Fibroblast of gingiva (primary cell): ENCODE measurements around the gene ZHX3.

ENCODE experiments used
- DNase-seq: peaks from one replicate; pipeline ENCODE4 v3.0.0-alpha.2; 2011; ENCODE audit warnings: low read depth

The ZHX3 gene, protein sequence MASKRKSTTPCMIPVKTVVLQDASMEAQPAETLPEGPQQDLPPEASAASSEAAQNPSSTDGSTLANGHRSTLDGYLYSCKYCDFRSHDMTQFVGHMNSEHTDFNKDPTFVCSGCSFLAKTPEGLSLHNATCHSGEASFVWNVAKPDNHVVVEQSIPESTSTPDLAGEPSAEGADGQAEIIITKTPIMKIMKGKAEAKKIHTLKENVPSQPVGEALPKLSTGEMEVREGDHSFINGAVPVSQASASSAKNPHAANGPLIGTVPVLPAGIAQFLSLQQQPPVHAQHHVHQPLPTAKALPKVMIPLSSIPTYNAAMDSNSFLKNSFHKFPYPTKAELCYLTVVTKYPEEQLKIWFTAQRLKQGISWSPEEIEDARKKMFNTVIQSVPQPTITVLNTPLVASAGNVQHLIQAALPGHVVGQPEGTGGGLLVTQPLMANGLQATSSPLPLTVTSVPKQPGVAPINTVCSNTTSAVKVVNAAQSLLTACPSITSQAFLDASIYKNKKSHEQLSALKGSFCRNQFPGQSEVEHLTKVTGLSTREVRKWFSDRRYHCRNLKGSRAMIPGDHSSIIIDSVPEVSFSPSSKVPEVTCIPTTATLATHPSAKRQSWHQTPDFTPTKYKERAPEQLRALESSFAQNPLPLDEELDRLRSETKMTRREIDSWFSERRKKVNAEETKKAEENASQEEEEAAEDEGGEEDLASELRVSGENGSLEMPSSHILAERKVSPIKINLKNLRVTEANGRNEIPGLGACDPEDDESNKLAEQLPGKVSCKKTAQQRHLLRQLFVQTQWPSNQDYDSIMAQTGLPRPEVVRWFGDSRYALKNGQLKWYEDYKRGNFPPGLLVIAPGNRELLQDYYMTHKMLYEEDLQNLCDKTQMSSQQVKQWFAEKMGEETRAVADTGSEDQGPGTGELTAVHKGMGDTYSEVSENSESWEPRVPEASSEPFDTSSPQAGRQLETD

DNA sequence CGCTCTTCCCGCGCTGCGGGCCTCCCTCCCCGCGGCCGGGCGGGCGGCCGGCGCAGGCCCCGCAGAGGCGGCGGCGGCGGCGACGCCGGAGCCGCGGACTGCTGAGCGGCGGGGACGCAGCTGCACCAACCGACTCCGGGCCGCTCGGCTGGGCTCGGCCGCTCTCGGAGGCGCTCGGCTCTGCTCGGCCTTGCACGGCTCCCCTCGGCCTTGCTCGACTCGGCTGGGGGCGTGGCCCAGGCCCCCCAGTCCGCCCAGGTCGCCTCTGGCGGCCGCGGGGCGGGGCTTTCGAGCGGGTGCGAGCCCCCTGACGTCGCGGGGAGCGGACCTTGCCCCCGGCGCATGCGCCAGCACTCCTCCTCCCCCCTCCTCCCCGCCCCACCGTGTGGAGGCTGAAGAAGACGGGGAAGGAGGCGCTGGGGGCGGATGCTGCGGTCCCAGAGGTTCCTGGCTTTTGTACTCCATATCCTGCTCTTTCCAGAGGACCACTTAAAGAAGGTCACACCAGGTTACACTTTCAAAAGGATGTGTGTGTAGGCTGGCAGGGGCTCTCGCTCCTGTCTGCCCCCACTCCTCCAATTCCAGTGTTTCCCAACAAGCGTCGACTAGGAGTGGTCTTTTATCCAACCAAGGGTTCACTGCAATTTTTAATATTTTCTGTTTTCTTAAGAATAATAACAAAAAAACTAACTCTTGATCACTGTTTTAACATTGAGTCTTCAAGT lies at the start of gene ZHX3:
TSS of gene ZHX3 (minus strand) at position 186 of the 725 bp plus-strand sequence. CDS start 112,815 bp downstream, outside the sequence.
- peak; percentile 97 for DNase-seq

DNA sequence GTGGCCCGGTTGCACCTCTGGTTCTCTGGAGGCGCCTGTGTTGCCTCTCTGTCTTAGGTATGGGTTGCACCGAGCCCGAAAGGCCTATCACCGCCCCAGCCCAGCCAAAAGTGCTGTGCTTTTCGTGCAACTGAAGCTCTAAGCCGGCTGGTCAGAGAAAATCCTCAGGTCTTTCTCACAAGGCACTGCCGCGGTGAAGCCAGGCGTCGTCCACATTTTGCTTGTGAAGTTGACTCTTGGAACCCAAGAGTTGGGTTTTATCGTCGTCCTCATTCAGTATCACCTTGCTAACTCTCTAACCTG lies 49.8 kb upstream of the ZHX3 start:
- DNase-seq = no peak

GRCh38 chr20:41366546-41367392 lies 49.2 kb upstream of the ZHX3 start, which contains the start of gene EMILIN3:
Gene EMILIN3 (minus strand): TSS chr20:41366818. CDS start chr20:41366634, 184 bp downstream.
- DNase-seq = no peak

- DNase-seq = no peak
Measured at GRCh38 chr20:41365777-41366545, 48.4 kb upstream of the ZHX3 start.

- DNase-seq = no peak
Measured at GRCh38 chr20:41364967-41365765, 47.6 kb upstream of the ZHX3 start.

DNA sequence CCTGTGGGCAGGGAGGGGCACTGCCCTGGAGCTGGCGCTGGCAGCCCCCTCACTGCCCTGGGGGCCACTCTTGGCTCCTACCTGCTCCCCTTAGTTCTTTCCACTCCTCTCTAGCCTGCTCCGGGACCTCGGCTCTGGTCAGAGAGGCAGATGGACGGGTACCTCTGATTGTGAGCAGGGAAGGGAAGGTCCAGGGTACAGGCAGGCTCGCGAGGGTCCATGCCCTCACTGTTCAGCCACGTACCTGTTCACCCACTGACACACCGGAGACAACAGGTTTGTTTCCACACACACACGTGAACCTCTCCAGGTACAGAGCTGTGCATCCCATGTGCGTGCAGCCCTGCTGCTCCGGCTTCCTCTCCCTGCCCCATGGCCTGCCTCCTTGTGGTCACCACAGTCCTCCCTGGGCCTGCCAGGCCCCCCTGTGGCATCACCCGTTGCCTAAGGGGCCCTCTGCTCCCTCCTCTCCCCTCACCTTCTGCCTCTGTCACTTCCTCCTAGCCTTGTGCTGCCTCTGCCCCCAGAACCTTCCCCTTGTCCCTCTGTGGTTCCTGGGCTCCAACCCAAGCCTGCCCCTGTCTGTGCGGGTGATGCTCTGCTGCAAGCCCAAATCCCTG lies 46.8 kb upstream of the ZHX3 start:
- no peak for DNase-seq

DNA sequence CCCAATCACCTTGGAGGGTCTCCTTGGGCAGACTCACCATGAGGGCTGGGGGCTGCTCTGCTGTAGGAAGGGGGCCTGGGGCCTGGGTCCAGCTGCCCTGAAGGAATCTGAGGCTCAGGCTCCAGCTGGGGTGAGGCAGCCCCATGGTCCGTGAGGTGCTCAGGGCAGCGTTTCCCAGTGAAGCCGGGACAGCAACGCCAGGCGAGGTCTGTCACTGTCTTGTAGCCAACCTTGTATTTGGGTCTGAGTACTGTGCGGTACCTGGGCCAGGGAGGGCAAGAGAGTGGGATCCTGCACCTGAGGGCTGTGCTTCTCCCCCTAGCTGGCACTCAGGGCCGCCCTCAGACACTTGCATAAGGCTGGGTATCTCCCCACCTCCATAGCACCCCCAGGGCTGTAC lies 46.1 kb upstream of the ZHX3 start:
- DNase-seq = no peak

GRCh38 chr20:41362748-41363140 lies 45.2 kb upstream of the ZHX3 start:
- no peak for DNase-seq

- no peak for DNase-seq
Measured at GRCh38 chr20:41361757-41362747, 44.5 kb upstream of the ZHX3 start.

- DNase-seq = no peak
Measured at GRCh38 chr20:41360831-41361756, 43.6 kb upstream of the ZHX3 start.

GRCh38 chr20:41359541-41360011 lies 42.0 kb upstream of the ZHX3 start:
- no peak for DNase-seq

DNA sequence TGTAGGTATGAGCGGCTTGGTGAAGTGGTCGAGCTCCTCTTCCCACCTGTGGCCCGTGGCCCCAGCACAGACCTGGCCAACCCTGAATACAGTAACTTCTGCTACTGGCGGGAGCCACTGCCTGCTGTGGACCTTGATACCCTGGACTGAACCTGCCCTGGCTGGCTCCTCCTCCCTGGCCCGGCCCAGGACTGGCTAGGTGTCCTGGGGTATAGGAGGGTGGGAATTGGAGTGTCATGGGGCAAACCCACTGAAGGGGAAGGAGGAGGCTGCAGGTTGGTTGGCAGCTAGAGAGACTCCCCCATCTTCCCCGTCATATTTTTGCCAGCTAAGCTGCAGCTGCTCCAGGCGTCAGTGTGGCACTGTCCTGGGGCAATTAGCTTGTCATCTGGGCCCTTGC lies 41.2 kb upstream of the ZHX3 start:
- no peak for DNase-seq

GRCh38 chr20:41358230-41358629 lies 40.7 kb upstream of the ZHX3 start:
- DNase-seq = no peak

- DNase-seq = no peak
Measured at GRCh38 chr20:41357424-41358163, 40.1 kb upstream of the ZHX3 start.

DNA sequence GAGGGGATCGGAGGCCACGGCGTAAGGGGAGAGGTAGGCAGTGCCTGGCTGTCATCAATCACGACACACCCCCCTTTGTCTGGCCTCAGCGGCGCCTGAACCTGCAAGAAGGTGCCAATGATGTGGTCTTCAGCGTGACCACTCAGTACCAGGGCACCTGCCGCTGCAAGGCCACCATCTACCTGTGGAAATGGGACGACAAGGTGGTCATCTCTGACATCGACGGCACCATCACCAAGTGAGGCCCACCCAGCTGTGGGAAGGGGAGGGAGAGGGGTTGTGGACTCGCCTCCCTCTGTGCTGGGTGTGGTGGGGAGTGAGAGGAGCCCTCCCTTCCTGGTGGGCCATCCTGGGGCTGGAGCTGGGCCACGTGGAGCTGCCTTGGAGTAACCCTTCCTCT lies 39.4 kb upstream of the ZHX3 start:
- no peak for DNase-seq

- DNase-seq = no peak
Measured at GRCh38 chr20:41355598-41356203, 38.2 kb upstream of the ZHX3 start.
